DOHH2 (cell line): ENCODE measurements around the gene TMEM203.
A peak's percentile ranks its signal among the peaks of the same experiment; 100 is the strongest.

Experiments
- H3F3A ChIP-seq: fragments of 200-600 bp; sonication (generic), shearing (Covaris generic); 2 replicates; pipeline ENCODE4 v1.6.0; 2016; ENCODE audit warnings: antibody characterized with exemption, mild to moderate bottlenecking; ENCODE audit not compliant: control insufficient read depth, insufficient read depth
- H3K27ac ChIP-seq: fragments of 200-600 bp; sonication (generic); 2 replicates; pipeline ENCODE4 v1.5.1; 2014; ENCODE audit warnings: low read depth, mild to moderate bottlenecking, low read length, moderate library complexity
- H3K27me3 ChIP-seq: fragments of 200-600 bp; sonication (generic); 2 replicates; pipeline ENCODE4 v1.6.1; 2014; ENCODE audit warnings: mild to moderate bottlenecking, low read length, mixed read lengths; ENCODE audit not compliant: control insufficient read depth
- H3K36me3 ChIP-seq: fragments of 200-600 bp; sonication (generic); 2 replicates; pipeline ENCODE4 v1.6.1; 2014; ENCODE audit warnings: mild to moderate bottlenecking, low read length, moderate library complexity, mixed read lengths; ENCODE audit not compliant: control insufficient read depth
- H3K4me1 ChIP-seq: fragments of 200-600 bp; sonication (generic); 2 replicates; pipeline ENCODE4 v1.6.1; 2014; ENCODE audit warnings: mild to moderate bottlenecking, low read length, mixed read lengths; ENCODE audit not compliant: control insufficient read depth
- H3K4me2 ChIP-seq: fragments of 200-600 bp; sonication (generic); 2 replicates; pipeline ENCODE4 v1.6.0; 2014; ENCODE audit warnings: mild to moderate bottlenecking, low read length, moderate library complexity
- H3K4me3 ChIP-seq: fragments of 200-600 bp; sonication (generic); 2 replicates; pipeline ENCODE4 v1.5.1; 2014; ENCODE audit warnings: mild to moderate bottlenecking, low read length, mixed read lengths
- H3K79me2 ChIP-seq: fragments of 200-600 bp; sonication (generic); 2 replicates; pipeline ENCODE4 v1.6.1; 2014; ENCODE audit warnings: mild to moderate bottlenecking, low read length, mixed read lengths; ENCODE audit not compliant: control insufficient read depth
- H3K9me2 ChIP-seq: fragments of 200-600 bp; sonication (generic); replicated peaks from 2 replicates; pipeline ENCODE4 v1.6.1; 2014; ENCODE audit warnings: mild to moderate bottlenecking, low read length, mixed read lengths; ENCODE audit not compliant: control insufficient read depth
- H3K9me3 ChIP-seq: fragments of 200-600 bp; sonication (generic); 2 replicates; pipeline ENCODE4 v1.6.1; 2014; ENCODE audit warnings: antibody characterized with exemption, low read length, mixed read lengths; ENCODE audit not compliant: control insufficient read depth, insufficient read depth
- H4K20me1 ChIP-seq: fragments of 200-600 bp; sonication (generic); 2 replicates; pipeline ENCODE4 v1.6.0; 2014; ENCODE audit warnings: low read depth, mild to moderate bottlenecking, antibody characterized with exemption, low read length, moderate library complexity; ENCODE audit not compliant: control insufficient read depth, insufficient read depth
- EZH2phosphoT487 ChIP-seq: fragments of 200-600 bp; sonication (generic); IDR thresholded peaks from 2 replicates; pipeline ENCODE4 v1.6.1; 2017; ENCODE audit warnings: borderline replicate concordance, mild to moderate bottlenecking, antibody characterized with exemption, low read length, moderate library complexity, mixed read lengths
- TF ChIP-seq, protein P1 (sequence below): fragments of 200-600 bp; sonication (generic); IDR thresholded peaks from one replicate; pipeline ENCODE4 v1.5.1; 2014; ENCODE audit warnings: antibody characterized with exemption, mild to moderate bottlenecking, low read depth, low read length; ENCODE audit not compliant: poor library complexity, severe bottlenecking

TMEM203 gene

DNA sequence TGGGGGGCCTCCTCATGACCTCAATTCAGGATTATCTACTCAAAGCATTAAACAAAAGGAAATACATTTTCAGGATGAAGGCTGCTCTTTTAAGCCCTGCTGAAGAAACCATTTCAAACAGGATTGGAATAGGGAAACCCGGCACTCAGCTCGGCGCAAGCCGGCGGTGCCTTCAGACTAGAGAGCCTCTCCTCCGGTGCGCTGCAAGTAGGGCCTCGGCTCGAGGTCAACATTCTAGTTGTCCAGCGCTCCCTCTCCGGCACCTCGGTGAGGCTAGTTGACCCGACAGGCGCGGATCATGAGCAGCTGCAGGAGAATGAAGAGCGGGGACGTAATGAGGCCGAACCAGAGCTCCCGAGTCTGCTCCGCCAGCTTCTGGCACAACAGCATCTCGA is 720 bp downstream of the TMEM203 start:
- Histone ChIP-seq H3K4me1 (peaks cover 52% of the 10 kb centered on the region), H3K79me2 (peaks cover 76% of the 10 kb centered on the region), H3K4me3 (peak overlapping the region; percentile 99), H3K36me3 (peaks cover 36% of the 10 kb centered on the region), H3K27ac (no peak overlapping the region), H4K20me1 (peaks cover 5% of the 10 kb centered on the region; the same call in 1 of the 2 replicates), H3K27me3 (no peaks in the 10 kb centered on the region), H3F3A (peaks cover 6% of the 10 kb centered on the region), H3K9me3 (no peaks in the 10 kb centered on the region), H3K4me2 (peak overlapping the region; percentile 92), H3K9me2 (no peaks in the 10 kb centered on the region)
- TF ChIP-seq, protein P1, sequence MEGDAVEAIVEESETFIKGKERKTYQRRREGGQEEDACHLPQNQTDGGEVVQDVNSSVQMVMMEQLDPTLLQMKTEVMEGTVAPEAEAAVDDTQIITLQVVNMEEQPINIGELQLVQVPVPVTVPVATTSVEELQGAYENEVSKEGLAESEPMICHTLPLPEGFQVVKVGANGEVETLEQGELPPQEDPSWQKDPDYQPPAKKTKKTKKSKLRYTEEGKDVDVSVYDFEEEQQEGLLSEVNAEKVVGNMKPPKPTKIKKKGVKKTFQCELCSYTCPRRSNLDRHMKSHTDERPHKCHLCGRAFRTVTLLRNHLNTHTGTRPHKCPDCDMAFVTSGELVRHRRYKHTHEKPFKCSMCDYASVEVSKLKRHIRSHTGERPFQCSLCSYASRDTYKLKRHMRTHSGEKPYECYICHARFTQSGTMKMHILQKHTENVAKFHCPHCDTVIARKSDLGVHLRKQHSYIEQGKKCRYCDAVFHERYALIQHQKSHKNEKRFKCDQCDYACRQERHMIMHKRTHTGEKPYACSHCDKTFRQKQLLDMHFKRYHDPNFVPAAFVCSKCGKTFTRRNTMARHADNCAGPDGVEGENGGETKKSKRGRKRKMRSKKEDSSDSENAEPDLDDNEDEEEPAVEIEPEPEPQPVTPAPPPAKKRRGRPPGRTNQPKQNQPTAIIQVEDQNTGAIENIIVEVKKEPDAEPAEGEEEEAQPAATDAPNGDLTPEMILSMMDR, result no peak
- no peak for TF ChIP-seq EZH2phosphoT487

DNA sequence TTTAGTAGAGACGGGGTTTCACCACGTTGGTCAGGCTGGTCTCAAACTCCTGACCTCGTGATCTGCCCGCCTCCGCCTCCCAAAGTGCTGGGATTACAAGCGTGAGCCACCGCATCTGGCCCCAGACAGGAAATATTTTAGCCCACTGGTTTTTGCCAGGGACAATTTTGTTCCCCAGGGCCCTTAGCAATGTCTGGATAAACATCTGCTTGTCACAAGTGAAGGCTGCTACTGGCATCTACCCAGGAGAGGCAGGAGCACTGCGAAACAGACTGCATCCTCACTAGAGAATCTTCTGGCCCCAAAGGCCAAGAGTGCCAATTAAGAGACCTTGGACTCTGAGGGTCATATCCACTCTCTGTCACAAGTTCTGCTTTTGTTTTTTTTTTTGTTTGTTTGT is 2.5 kb downstream of the TMEM203 start:
- Histone ChIP-seq H3K4me1 (peaks cover 68% of the 10 kb centered on the region), H3F3A (peaks cover 6% of the 10 kb centered on the region), H3K36me3 (peaks cover 29% of the 10 kb centered on the region), H4K20me1 (peaks cover 5% of the 10 kb centered on the region; the same call in 1 of the 2 replicates), H3K9me3 (no peaks in the 10 kb centered on the region), H3K27me3 (no peaks in the 10 kb centered on the region), H3K27ac (no peak overlapping the region), H3K9me2 (no peaks in the 10 kb centered on the region), H3K79me2 (peaks cover 87% of the 10 kb centered on the region), H3K4me3 (peak overlapping the region; percentile 32), H3K4me2 (peak overlapping the region; percentile 92)
- TF ChIP-seq, protein P1, result no peak
- TF ChIP-seq EZH2phosphoT487, result no peak

DNA sequence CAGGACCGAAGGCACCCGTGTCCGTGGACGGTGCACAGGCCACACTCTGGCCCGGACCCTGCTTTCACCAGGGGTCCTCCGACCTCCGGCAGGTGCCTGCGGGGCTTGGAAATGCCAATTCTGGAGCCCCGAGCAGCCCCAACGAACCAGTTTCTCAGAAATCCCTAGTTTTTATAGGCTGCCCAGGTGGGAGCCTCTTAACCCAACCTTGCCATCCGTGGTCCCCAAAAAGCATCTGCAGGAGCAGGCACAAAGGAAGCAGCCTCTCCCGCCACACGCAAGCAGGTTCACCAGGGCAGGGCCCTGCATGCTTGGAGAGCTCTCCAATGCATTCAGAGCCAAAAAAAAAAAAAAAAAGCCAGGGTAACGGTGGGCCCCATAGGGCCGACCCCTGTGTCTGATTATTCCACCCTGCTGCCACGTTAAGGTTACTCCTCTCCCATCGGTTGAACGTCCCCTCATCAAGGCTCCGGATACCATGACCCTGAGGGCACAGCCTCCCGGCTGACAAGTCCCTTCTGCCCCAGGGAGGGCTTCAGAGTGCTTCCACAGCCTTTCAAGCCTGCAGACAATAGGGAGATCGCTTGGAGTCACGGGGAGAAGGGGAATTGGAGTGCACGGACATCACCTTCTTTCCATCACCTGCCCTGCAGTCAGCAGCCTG is 4.1 kb downstream of the TMEM203 start:
- Histone ChIP-seq H3K79me2 (peaks cover 76% of the 10 kb centered on the region), H4K20me1 (peaks cover 8% of the 10 kb centered on the region; the same call in 1 of the 2 replicates), H3K4me1 (peaks cover 61% of the 10 kb centered on the region)

More for the DNA sequence above, 4.1 kb downstream of the TMEM203 start:
- TF ChIP-seq EZH2phosphoT487, result no peak
- TF ChIP-seq, protein P1, result no peak
- no peaks in the 10 kb centered on the region for H3K9me2 ChIP-seq
- no peaks in the 10 kb centered on the region for H3K9me3 ChIP-seq
- peak overlapping the region; percentile 92 for H3K4me2 ChIP-seq
- peaks cover 16% of the 10 kb centered on the region for H3K36me3 ChIP-seq
- peak overlapping the region; percentile 63 for H3K27ac ChIP-seq
- H3K27me3 ChIP-seq, result no peaks in the 10 kb centered on the region
- peak overlapping the region; percentile 96 for H3K4me3 ChIP-seq
- peaks cover 6% of the 10 kb centered on the region for H3F3A ChIP-seq
